Parietal lobe (tissue), 1 donor: ENCODE measurements around the gene PSMD7. TPM values are rescaled to one million over a fixed set of nuclear protein-coding genes. Genes with fewer than 3 reads are reported as not detected.

Experiments
- total RNA-seq: library from RNA; depleted of rRNA; stranded (reverse); fragments of >200 nt; gene quantifications from one replicate; pipeline ENCODE4 v1.2.3, GENCODE V29; 2014

The PSMD7 gene
- 52.3 TPM for total RNA-seq

DNA sequence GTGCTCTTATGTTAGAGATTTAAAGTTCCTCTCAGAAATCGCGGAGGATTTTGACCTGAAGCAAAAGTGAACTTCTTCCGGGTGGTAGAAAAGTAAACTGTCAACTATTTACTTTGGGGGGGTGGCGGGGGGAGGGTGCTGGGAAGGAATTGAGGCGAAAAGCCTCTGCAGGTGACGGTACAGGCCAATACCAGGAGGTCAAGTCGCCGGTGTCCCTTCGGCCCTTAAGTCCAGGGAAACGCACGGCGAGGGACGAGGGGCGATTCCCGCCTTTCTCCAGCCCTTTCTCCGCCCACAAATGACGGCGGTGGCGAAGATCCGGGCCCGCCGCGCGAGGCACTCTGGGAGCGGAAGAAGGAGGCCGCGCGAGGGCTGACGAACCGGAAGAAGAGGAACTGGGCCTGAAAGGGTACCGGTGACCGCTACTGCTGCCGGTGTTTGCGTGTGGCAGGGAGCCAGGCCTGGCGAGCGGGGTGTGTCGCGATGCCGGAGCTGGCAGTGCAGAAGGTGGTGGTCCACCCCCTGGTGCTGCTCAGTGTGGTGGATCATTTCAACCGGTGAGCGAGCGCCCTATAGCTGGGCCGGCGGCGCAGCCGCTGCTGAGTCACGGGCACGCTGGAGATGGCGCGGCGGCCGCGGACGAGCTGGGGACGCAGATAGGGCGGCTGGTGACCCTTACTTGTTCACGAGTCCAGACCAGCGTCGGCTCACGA is at the start of gene PSMD7:
Gene PSMD7, plus strand, starts transcription at position 383 of the 713 bp plus-strand sequence. Its CDS starts 101 bp downstream, at position 484.

Other genes starting within 250 kb of the PSMD7 start
- gene NPIPB15, start 79.5 kb downstream of the PSMD7 start, total RNA-seq, result 1.6 TPM
- gene CLEC18B, start 124.7 kb downstream of the PSMD7 start, total RNA-seq, result 4.4 TPM